Stimulated activated CD4-positive, alpha-beta T cell treated with anti-CD3 and anti-CD28 coated beads, Interleukin-12 subunit alpha, Interleukin-12 subunit beta, amount 100 ng/mL, for 48 hours (primary cell): ENCODE measurements around the gene PNPLA8.
"Not testable (repeated sequence)": the region's sequence is repeated elsewhere in the genome, so short reads cannot be mapped to it uniquely, and the experiment has no call there.

Experiments
- DNase-seq, 3 donors: peaks; one replicate each; pipeline ENCODE4 v3.0.0-alpha.2; 2020; ENCODE audit warnings: low read depth in 2 of 3, low spot score in 1 of 3

PNPLA8 gene

DNA sequence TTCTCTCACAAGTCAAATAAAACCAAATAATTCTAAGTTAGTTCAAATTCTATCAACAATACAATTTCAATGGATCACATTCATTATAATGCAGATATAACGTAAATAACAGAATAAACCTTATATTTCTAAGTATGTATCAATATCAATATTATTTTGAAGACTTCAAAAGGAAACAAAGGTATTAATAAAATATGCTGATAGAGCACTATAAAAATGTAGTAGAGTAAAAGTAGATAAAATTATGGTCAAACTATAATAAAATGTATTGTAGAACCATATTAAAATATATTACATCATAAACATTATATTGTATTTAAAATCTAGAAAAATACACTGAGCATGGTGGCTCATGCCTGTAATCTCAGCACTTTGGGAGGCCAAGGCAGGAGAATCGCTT, 46.2 kb downstream of the PNPLA8 start:
- DNase-seq: no peak

DNA sequence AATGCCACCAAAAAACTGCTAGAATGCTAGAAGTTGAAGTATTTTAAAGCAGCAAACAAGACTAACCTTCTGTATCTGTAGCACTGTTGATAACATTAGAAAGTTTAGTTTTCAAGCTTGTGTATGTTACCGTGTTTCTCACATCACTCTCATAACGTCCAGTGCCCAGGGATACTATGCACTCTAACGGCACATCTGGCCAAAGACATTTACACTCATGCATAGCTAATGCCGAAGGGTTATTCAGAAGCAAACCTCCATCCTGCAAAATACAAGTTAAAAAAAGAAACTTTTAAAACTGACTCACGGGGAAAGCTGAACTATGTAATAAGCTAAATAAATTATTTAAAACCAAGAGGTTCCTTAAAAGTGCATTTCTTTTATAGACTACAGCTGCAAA, 46.8 kb downstream of the PNPLA8 start:
- DNase-seq: no peak

- DNase-seq: no peak
Observed at GRCh38 chr7:108468246-108468645, 57.7 kb downstream of the PNPLA8 start.

DNA sequence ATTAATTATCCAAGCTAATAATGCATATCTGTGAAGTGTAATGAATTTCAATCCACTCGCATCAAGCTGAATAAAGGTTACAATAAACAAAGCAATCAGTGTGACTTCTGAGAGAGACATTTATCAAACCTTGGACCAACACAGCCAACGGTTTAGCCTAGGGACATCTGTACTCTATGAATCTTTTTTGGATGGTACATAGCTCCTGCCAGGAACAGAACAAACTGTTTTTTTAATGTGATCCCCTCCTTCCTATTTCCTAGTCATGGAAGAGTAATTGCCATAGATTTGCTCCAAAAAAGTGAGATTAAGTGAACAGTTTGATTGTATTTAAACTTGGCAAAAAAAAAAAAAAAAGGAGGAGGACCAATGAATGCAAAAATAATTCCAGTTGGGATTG, 58.5 kb downstream of the PNPLA8 start:
- DNase-seq: no peak

- DNase-seq: not testable (repeated sequence)
Observed at GRCh38 chr7:108466322-108466721, 59.6 kb downstream of the PNPLA8 start.

DNA sequence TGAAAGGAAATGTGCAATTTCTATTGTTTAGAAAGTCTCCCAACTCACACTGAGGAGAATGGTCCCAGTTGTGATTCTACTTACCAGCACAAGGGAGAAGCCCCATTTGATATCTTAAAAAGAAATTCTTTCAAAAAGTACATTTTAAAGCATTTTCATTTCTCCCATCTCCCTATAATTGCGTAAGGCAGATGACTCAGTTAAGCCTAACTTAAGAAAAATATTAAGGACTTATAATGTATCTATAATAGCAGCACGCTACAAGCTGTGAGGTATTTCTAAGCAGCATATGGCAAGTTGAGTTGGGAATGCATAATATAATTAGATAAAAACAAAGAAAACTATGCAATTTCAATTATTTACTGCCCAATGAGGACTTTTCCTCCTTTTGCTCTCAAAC, 61.2 kb downstream of the PNPLA8 start:
- no peak for DNase-seq

GRCh38 chr7:108463613-108464012, 62.3 kb downstream of the PNPLA8 start:
- DNase-seq: no peak

- DNase-seq: no peak
Observed at GRCh38 chr7:108461840-108462239, 64.1 kb downstream of the PNPLA8 start.

- DNase-seq: no peak
Observed at GRCh38 chr7:108460964-108461363, 65.0 kb downstream of the PNPLA8 start.

DNA sequence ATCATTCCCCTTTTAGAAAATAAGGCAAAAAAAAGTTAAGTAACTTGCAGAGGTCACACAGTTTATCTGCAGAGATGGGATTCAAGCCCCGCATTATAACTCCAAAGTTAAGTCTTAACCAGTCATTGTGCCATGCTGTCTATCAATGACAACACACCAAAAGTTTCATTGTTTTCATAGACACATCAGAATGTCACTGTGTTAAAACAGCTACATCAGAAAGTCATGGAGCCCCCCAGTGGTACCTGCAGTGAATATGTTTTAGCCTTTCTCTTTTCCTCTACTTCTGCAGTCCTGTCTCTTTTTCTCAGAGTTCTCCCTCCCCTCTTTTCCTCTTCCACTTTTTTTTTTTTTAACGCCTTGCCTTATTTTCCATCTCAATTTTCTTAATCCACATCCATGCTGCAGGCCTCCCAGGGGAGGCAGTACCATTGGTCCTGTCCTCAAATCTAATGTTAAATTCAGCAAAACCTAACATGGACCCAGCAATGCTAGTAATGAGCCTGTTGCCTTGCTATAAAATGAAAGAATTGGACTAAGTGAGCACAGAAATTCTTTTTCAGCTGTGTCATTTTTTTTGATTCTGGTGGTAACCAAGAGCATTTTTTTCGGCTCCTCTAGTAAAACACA, 65.9 kb downstream of the PNPLA8 start:
- DNase-seq: no peak

DNA sequence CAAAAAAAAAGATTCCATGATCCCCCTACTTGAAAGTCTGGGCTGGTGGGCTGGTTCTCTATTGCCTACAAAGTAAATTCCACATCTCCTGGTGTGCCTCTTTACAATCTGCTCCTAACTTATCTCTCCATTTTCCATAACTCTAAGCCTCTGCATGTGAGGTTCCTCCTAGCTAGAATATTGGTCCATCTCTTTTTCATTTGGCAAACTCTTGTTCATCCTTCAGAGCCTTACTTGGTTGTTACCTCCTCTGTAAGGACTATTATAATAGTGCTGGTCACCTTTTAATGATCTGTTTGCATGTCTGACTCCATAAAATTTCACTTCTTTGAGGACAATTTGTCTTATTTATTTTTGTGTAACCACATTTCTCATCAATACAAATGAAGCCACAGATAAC, 68.1 kb downstream of the PNPLA8 start:
- DNase-seq: no peak

GRCh38 chr7:108456845-108457540, 68.9 kb downstream of the PNPLA8 start:
- DNase-seq: no peak

- DNase-seq: no peak
Observed at GRCh38 chr7:108455998-108456677, 69.8 kb downstream of the PNPLA8 start, which contains the start of gene NRCAM. Gene NRCAM, minus strand, starts transcription at chr7:108456436. Its CDS starts 216,372 bp downstream, at chr7:108240064.

DNA sequence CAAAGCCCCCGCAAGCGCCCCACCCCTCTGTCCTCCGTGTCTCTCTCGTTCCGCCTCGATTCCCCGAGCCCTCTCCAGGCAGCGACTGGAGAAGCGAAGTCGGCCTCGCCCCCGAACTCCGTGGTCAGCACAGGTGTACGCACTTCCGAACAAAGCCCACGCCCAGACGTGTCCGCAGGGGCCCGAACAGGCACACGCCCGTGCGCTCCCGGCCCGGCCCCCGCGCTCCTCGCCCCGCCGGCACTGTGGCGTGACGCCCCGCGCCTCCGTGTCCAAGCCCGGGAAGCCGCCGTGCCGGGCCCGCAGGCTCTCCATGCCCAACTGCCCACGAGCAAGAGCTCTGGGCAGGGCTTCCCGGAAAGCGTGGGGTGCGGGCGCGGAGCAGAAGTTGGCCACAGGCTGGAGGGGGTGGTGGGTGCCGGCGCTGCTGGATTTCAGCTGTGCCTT, 70.4 kb downstream of the PNPLA8 start:
- DNase-seq: no peak

GRCh38 chr7:108454674-108455550, 71.0 kb downstream of the PNPLA8 start:
- no peak for DNase-seq

- DNase-seq: no peak
Observed at GRCh38 chr7:108454317-108454673, 71.6 kb downstream of the PNPLA8 start.

DNA sequence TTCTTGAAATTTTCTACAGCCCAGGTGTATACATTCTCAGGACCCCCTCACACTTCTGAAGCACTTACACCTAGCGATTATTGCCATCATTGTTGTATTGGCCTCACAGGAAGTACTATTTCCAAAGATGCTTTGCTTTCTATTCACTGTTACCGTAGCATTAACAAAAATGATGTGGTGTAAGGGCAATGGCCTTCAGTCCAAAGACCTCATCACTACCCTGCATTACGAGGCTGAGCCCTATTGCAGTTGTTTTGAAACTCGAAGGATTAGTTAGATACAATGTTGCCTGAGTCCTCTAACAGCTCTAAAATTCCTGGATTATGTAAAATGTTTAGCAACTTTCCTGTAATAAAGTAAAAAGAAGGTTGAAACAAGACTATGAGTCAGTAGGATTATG, 72.6 kb downstream of the PNPLA8 start:
- DNase-seq: no peak

DNA sequence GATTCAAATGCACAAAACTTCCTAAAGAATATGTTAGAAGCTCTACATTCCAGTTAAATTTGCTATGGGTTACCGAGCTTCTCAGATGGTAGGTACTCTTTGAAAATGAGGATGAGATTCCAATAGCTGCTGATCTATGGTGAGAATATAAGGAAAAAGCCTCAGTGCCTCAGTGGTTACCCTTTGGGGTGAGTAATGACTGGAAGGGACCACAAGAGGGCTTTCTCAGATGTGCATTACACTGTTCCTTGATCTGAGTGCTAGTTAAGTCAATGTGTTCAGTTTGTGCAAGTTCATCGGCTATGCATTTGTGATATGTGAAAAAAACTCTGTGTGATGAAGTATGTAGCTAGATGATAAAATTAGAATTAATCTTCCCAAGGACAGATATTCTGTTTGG, 73.2 kb downstream of the PNPLA8 start:
- DNase-seq: no peak

DNA sequence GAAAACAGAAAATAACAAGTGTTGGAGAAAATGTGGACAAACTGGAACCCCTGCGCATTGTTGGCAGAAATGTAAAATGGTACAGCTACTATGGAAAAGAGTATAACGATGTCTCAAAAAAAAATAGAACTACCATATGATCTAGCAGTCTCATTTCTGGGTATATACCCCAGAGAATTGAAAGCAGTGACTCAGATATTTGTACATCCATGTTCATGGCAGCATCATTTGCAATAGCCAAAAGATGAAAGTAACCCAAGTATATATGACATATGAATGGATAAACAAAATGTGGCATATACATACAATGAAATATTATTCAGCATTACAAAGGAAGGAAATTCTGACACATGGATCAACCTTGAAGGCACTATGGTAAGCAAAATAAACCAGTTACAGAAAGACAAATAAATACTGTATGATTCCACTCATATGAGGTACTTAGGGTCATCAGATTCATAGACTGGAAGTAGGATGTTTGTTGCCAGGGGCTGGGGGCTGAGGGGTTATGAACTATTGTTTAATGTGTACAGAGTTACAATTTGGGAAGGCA, 74.6 kb downstream of the PNPLA8 start:
- no peak for DNase-seq

DNA sequence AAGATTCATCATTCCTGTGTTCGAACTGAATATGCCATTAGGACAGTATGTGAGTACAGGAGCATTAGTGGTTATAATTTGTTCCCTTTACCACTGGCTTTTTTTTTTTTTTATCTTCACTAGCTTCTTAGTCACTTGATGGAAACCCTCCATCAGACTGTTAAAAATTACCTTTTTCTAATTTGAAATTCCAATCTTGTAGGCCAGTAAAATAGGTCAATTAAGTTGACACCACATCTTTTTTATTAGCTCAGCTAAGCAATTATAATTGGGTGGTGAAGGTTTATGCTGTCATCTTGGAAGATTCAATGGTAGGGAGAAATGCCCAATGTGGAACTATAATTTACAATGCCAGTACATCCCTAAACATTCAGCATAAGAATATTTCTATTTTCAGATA, 75.8 kb downstream of the PNPLA8 start:
- no peak for DNase-seq

DNA sequence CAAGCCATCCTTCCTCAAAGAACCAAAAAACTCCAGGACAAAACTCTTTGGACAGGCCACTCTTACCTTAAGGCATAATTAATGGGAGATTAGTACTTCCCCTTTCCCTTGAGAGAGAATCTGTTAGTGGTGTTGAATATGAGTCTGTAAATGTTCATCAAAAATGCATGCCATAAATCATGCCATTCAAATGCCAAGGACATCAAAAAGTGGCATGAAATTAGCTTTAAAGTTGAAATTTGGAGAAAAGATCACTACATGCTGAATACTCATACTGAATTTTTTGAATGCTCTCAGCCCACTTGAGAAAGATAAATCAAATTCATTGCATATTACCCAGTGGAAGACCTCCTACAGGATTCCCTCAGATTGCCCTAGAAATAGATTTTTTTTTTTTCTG, 76.4 kb downstream of the PNPLA8 start:
- no peak for DNase-seq
